Smooth muscle cell (in vitro differentiated cells): ENCODE results near the gene PC. TPM values are rescaled to one million over a fixed set of nuclear protein-coding genes. Genes with fewer than 3 reads are reported as not detected.

ENCODE experiments used
- DNase-seq: peaks from one replicate; lab custom pipeline; 2025; ENCODE audit not compliant: unreplicated experiment; lab: John Stamatoyannopoulos, UW
- H2AFZ ChIP-seq: fragments of 200-600 bp; sonication (generic); 2 replicates; pipeline ENCODE4 v1.6.0; 2016; ENCODE audit warnings: antibody characterized with exemption, low read depth, mild to moderate bottlenecking
- H3F3A ChIP-seq: fragments of 200-600 bp; sonication (generic); 2 replicates; pipeline ENCODE4 v1.6.0; 2017; ENCODE audit warnings: antibody characterized with exemption, low read depth
- H3K27ac ChIP-seq: fragments of 200-600 bp; sonication (generic); 2 replicates; pipeline ENCODE4 v1.5.1; 2016; ENCODE audit warnings: low read depth, mild to moderate bottlenecking
- H3K27me3 ChIP-seq: fragments of 200-600 bp; sonication (generic); 2 replicates; pipeline ENCODE4 v1.6.1; 2016; ENCODE audit warnings: low read depth, mild to moderate bottlenecking
- H3K36me3 ChIP-seq: fragments of 200-600 bp; sonication (generic); 2 replicates; pipeline ENCODE4 v1.5.1; 2016; ENCODE audit warnings: low read depth
- H3K4me1 ChIP-seq: fragments of 200-600 bp; sonication (generic); 2 replicates; pipeline ENCODE4 v1.5.1; 2016; ENCODE audit warnings: low read depth
- H3K4me2 ChIP-seq: fragments of 200-600 bp; sonication (generic); 2 replicates; pipeline ENCODE4 v1.6.0; 2016; ENCODE audit warnings: mild to moderate bottlenecking
- H3K4me3 ChIP-seq: fragments of 200-600 bp; sonication (generic); 2 replicates; pipeline ENCODE4 v1.5.1; 2016; ENCODE audit warnings: mild to moderate bottlenecking
- H3K79me2 ChIP-seq: fragments of 200-600 bp; sonication (generic); 2 replicates; pipeline ENCODE4 v1.6.0; 2016; ENCODE audit warnings: low read depth, mild to moderate bottlenecking
- H3K9ac ChIP-seq: fragments of 200-600 bp; sonication (generic); 2 replicates; pipeline ENCODE4 v1.6.0; 2016; ENCODE audit warnings: low read depth
- H3K9me3 ChIP-seq: fragments of 200-600 bp; sonication (generic); replicated peaks from 2 replicates; pipeline ENCODE4 v1.5.1; 2016; ENCODE audit warnings: low read depth
- H4K20me1 ChIP-seq: fragments of 200-600 bp; sonication (generic); 2 replicates; pipeline ENCODE4 v1.6.0; 2016; ENCODE audit warnings: low read depth
- WGBS: methylation state at CpG from one replicate; pipeline ENCODE4 v1.1.7; 2016; ENCODE audit warnings: low lambda C conversion rate; 5-methylcytosine and 5-hydroxymethylcytosine counted together
- polyA plus RNA-seq: library from polyadenylated mRNA; unstranded; fragments of >200 nt; fragmentation: Nextera tagmentation; extraction: Ambion mirVana; gene quantifications from 2 replicates; pipeline ENCODE4 v1.2.1, GENCODE V29; 2016
- total RNA-seq: library from RNA; depleted of rRNA; stranded (reverse); fragments of >200 nt; gene quantifications from 2 replicates; pipeline ENCODE4 v1.2.3, GENCODE V29; 2014
- TF ChIP-seq, protein P1 (sequence below): fragments of 200-600 bp; sonication (generic); IDR thresholded peaks from 2 replicates; pipeline ENCODE4 v1.5.1; 2017; ENCODE audit warnings: borderline replicate concordance, mild to moderate bottlenecking, antibody characterized with exemption; ENCODE audit not compliant: insufficient read depth, poor library complexity, severe bottlenecking

Gene PC
- total and polyA plus RNA-seq, 2 experiments from 2014 or later: 11.8 to 36.1 TPM

GRCh38 chr11:67002921-67003411 lies 44.8 kb upstream of the PC start:
- Histone ChIP-seq H2AFZ (no peak overlapping the region), H3K36me3 (no peaks in the 10 kb centered on the region), H4K20me1 (no peaks in the 10 kb centered on the region), H3K9me3 (no peaks in the 10 kb centered on the region), H3K4me3 (no peak overlapping the region), H3K27me3 (no peaks in the 10 kb centered on the region), H3K79me2 (no peaks in the 10 kb centered on the region), H3K27ac (no peak overlapping the region), H3K4me1 (no peaks in the 10 kb centered on the region), H3F3A (no peaks in the 10 kb centered on the region), H3K9ac (no peak overlapping the region), H3K4me2 (no peak overlapping the region)
- WGBS: 94% methylated on average over 5 of the region's 5 CpGs
- TF ChIP-seq, protein P1, sequence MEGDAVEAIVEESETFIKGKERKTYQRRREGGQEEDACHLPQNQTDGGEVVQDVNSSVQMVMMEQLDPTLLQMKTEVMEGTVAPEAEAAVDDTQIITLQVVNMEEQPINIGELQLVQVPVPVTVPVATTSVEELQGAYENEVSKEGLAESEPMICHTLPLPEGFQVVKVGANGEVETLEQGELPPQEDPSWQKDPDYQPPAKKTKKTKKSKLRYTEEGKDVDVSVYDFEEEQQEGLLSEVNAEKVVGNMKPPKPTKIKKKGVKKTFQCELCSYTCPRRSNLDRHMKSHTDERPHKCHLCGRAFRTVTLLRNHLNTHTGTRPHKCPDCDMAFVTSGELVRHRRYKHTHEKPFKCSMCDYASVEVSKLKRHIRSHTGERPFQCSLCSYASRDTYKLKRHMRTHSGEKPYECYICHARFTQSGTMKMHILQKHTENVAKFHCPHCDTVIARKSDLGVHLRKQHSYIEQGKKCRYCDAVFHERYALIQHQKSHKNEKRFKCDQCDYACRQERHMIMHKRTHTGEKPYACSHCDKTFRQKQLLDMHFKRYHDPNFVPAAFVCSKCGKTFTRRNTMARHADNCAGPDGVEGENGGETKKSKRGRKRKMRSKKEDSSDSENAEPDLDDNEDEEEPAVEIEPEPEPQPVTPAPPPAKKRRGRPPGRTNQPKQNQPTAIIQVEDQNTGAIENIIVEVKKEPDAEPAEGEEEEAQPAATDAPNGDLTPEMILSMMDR: no peak
- no peak for DNase-seq

- Histone ChIP-seq H3F3A (no peaks in the 10 kb centered on the region), H3K27ac (no peak overlapping the region), H3K4me1 (no peaks in the 10 kb centered on the region), H3K36me3 (no peaks in the 10 kb centered on the region), H3K79me2 (no peaks in the 10 kb centered on the region), H4K20me1 (no peaks in the 10 kb centered on the region), H3K9me3 (no peaks in the 10 kb centered on the region), H3K9ac (no peak overlapping the region), H3K4me3 (no peak overlapping the region), H2AFZ (peak overlapping the region; percentile 64), H3K4me2 (no peak overlapping the region), H3K27me3 (no peaks in the 10 kb centered on the region)
- TF ChIP-seq, protein P1: no peak
- WGBS: 35% methylated on average over 8 of the region's 8 CpGs
- DNase-seq: no peak
Measured at GRCh38 chr11:67002297-67002913, 44.2 kb upstream of the PC start.

DNA sequence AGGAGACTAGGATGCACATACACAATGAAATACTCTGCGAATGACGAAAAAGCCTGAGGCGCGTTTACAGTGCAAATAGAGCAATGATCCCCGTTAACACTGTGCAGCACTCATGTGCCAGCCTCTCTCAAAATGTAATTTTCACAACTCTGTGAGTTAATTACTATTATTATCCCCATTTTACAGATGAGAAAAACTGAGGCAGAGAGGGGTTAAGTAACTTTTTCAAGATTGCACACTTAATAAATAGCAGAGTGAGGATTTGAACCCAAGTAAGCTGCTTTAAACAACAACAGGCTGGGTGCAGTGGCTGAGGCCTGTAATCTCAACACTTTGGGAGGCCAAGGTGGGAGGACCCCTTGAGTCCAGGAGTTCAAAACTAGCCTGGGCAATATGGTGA lies 43.1 kb upstream of the PC start:
- Histone ChIP-seq H3F3A (no peaks in the 10 kb centered on the region), H3K27ac (no peak overlapping the region), H3K4me1 (no peaks in the 10 kb centered on the region), H4K20me1 (no peaks in the 10 kb centered on the region), H3K9ac (no peak overlapping the region), H2AFZ (no peak overlapping the region), H3K36me3 (no peaks in the 10 kb centered on the region), H3K4me3 (no peak overlapping the region), H3K27me3 (no peaks in the 10 kb centered on the region), H3K9me3 (no peaks in the 10 kb centered on the region), H3K4me2 (no peak overlapping the region), H3K79me2 (no peaks in the 10 kb centered on the region)
- DNase-seq: no peak
- WGBS: 96% methylated on average over 5 of the region's 5 CpGs
- TF ChIP-seq, protein P1: no peak

GRCh38 chr11:66999555-66999954 lies 41.4 kb upstream of the PC start:
- 98% methylated on average over 7 of the region's 7 CpGs for WGBS
- no peaks in the 10 kb centered on the region for H3K79me2 ChIP-seq

More at GRCh38 chr11:66999555-66999954, 41.4 kb upstream of the PC start:
- H3K9me3 ChIP-seq: no peaks in the 10 kb centered on the region
- no peak for DNase-seq
- H3K27me3 ChIP-seq: no peaks in the 10 kb centered on the region
- TF ChIP-seq, protein P1: no peak
- no peak overlapping the region for H3K4me2 ChIP-seq
- H2AFZ ChIP-seq: no peak overlapping the region
- no peak overlapping the region for H3K27ac ChIP-seq
- H3K4me3 ChIP-seq: no peak overlapping the region
- H3K4me1 ChIP-seq: no peaks in the 10 kb centered on the region
- no peaks in the 10 kb centered on the region for H3F3A ChIP-seq
- no peaks in the 10 kb centered on the region for H4K20me1 ChIP-seq
- no peak overlapping the region for H3K9ac ChIP-seq
- no peaks in the 10 kb centered on the region for H3K36me3 ChIP-seq
